D721Med (cell line): Measurements from ENCODE around the gene GPAM.

ENCODE experiments used
- DNase-seq: peaks from one replicate; pipeline ENCODE4 v3.0.0; 2011; ENCODE audit warnings: low spot score; ENCODE audit not compliant: insufficient read length
- FAIRE-seq: peaks from 2 replicates; lab custom pipeline; 2011; peaks lifted over from hg19 to GRCh38; lab: Jason Lieb, UNC
- CTCF ChIP-seq: IDR thresholded peaks from 2 replicates; pipeline ENCODE4 v1.5.1; 2012; ENCODE audit warnings: mild to moderate bottlenecking, control low read depth; ENCODE audit not compliant: insufficient read depth; ENCODE audit errors: missing control alignments

GPAM gene

GRCh38 chr10:112214298-112214926, 30.8 kb upstream of the GPAM start:
- FAIRE-seq, result no peak
- TF ChIP-seq CTCF, result no peak
- DNase-seq, result no peak

- no peak for DNase-seq
- TF ChIP-seq CTCF, result no peak
- no peak for FAIRE-seq
Observed at GRCh38 chr10:112213836-112214235, 30.3 kb upstream of the GPAM start.

- FAIRE-seq (no peak), DNase-seq (no peak)
- no peak for TF ChIP-seq CTCF
Observed at GRCh38 chr10:112213098-112213823, 29.7 kb upstream of the GPAM start.

GRCh38 chr10:112210666-112211065, 27.1 kb upstream of the GPAM start:
- no peak for TF ChIP-seq CTCF
- no peak for DNase-seq
- FAIRE-seq, result no peak

- TF ChIP-seq CTCF, result no peak
- FAIRE-seq (no peak), DNase-seq (no peak)
Observed at GRCh38 chr10:112209684-112210131, 26.1 kb upstream of the GPAM start.

GRCh38 chr10:112208997-112209396, 25.4 kb upstream of the GPAM start:
- no peak for FAIRE-seq
- no peak for DNase-seq
- no peak for TF ChIP-seq CTCF

GRCh38 chr10:112208292-112208691, 24.7 kb upstream of the GPAM start:
- FAIRE-seq (no peak), DNase-seq (no peak)
- TF ChIP-seq CTCF, result no peak
